Ovary (tissue), 3 donors: ENCODE data around the gene C1QTNF8.
"Not testable (repeated sequence)": the region's sequence is repeated elsewhere in the genome, so short reads cannot be mapped to it uniquely, and the experiment has no call there.

ENCODE experiments used
- EP300 ChIP-seq: sonication (generic); formaldehyde crosslinking; IDR thresholded peaks from one replicate; pipeline ENCODE4 v1.6.1; 2017; ENCODE audit warnings: antibody characterized with exemption
- POLR2A ChIP-seq: fragments of 450-650 bp; IDR thresholded peaks from one replicate; pipeline ENCODE4 v1.6.1; 2017; ENCODE audit warnings: antibody characterized with exemption, mild to moderate bottlenecking, moderate library complexity
- TF ChIP-seq, protein P1 (sequence below), 3 donors: fragments of 450-650 bp in 2 of 3; fragments of 200-600 bp in 1 of 3; IDR thresholded peaks; one replicate each; pipeline versions ENCODE4 v1.5.1 to v1.8.0; 2016 to 2022; ENCODE audit warnings: antibody characterized with exemption in 3 of 3, mild to moderate bottlenecking in 1 of 3
- donor health status: DM: no; HTN: no; CAD: no.

DNA sequence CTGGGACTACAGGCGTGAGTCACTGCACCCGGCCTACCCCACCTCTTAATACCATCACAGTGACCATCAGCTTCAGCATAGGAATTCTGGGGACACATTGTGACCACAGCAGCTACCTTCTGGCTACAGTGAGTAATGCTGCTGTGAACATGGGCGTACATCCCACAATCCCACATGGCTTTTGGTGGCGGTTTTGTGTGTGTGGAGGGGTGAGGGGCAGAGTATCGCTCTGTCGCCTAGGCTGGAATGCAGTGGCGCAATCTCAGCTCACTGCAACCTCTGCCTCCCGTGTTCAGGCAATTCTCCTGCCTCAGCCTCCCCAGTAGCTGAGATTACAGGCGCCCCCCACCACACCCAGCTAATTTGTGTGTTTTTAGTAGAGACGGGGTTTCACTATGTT is 9.6 kb downstream of the C1QTNF8 start:
- TF ChIP-seq, protein P1, sequence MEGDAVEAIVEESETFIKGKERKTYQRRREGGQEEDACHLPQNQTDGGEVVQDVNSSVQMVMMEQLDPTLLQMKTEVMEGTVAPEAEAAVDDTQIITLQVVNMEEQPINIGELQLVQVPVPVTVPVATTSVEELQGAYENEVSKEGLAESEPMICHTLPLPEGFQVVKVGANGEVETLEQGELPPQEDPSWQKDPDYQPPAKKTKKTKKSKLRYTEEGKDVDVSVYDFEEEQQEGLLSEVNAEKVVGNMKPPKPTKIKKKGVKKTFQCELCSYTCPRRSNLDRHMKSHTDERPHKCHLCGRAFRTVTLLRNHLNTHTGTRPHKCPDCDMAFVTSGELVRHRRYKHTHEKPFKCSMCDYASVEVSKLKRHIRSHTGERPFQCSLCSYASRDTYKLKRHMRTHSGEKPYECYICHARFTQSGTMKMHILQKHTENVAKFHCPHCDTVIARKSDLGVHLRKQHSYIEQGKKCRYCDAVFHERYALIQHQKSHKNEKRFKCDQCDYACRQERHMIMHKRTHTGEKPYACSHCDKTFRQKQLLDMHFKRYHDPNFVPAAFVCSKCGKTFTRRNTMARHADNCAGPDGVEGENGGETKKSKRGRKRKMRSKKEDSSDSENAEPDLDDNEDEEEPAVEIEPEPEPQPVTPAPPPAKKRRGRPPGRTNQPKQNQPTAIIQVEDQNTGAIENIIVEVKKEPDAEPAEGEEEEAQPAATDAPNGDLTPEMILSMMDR (IDR thresholded peaks at IDR 0.05), result not testable (repeated sequence)
- not testable (repeated sequence) for TF ChIP-seq POLR2A, EP300
